ENCODE measurements around the gene PDCD1LG2. TPM values are rescaled to one million over a fixed set of nuclear protein-coding genes. Genes with fewer than 3 reads are reported as not detected.

Gene PDCD1LG2
- total RNA-seq, 1 donor from 2014 or later, result not detected

DNA sequence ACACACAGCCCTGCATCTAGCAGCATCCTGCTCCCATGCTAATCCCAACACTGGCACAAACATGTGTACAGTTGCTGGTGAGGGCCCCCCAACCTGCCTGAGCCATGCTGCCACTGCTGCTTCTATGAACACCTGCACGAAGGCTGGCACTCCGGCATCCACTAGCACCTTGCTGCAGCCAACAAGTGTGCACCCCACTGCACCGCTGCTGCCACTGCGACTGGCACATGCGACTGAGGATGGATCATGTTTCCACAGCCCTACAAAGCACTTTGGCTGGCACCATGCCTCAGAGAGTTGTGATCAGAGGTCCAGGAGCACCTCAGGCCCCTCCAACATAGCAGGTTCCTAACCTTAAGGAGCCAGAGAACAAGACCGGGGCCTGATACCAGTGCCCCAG, 7.8 kb upstream of the PDCD1LG2 start:
- Mint-ChIP-seq H3K36me3 (ENCODE audit: low read depth, unreplicated experiment) (no peaks in the 10 kb centered on the region), H3K4me1 (ENCODE audit: unreplicated experiment) (peaks cover 45% of the 10 kb centered on the region), H3K27me3 (ENCODE audit: unreplicated experiment) (peaks cover 7% of the 10 kb centered on the region), H3K4me3 (ENCODE audit: unreplicated experiment) (no peak overlapping the region), H3K9me3 (ENCODE audit: unreplicated experiment) (no peaks in the 10 kb centered on the region), H3K27ac (ENCODE audit: unreplicated experiment) (no peak overlapping the region)
- TF ChIP-seq, protein P1, sequence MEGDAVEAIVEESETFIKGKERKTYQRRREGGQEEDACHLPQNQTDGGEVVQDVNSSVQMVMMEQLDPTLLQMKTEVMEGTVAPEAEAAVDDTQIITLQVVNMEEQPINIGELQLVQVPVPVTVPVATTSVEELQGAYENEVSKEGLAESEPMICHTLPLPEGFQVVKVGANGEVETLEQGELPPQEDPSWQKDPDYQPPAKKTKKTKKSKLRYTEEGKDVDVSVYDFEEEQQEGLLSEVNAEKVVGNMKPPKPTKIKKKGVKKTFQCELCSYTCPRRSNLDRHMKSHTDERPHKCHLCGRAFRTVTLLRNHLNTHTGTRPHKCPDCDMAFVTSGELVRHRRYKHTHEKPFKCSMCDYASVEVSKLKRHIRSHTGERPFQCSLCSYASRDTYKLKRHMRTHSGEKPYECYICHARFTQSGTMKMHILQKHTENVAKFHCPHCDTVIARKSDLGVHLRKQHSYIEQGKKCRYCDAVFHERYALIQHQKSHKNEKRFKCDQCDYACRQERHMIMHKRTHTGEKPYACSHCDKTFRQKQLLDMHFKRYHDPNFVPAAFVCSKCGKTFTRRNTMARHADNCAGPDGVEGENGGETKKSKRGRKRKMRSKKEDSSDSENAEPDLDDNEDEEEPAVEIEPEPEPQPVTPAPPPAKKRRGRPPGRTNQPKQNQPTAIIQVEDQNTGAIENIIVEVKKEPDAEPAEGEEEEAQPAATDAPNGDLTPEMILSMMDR (IDR thresholded peaks at IDR 0.05; ENCODE audit: unreplicated experiment), result no peak
- no peak for DNase-seq (ENCODE audit: low spot score)

DNA sequence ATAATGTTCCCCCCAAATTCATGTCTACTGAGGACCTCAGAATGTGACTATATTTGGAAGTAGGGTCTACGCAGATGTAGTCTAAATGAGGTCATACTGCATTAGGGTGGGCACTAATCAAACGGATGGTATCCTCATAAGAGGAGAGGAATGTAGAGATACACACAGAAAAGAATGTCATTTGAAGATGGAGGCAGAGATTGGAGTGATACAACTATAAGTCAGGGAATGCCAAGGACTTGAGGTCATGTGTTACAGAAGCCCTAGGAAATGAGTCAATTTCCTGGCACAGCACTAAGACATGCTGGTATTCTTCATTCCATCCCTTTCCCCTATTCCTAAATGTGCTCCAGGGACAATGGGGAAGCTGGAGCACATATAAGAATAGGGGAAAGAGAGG, 758 bp upstream of the PDCD1LG2 start:
- H3K9me3 Mint-ChIP-seq (ENCODE audit: unreplicated experiment), result no peaks in the 10 kb centered on the region
- H3K27me3 Mint-ChIP-seq (ENCODE audit: unreplicated experiment), result peaks cover 2% of the 10 kb centered on the region
- H3K36me3 Mint-ChIP-seq (ENCODE audit: low read depth, unreplicated experiment), result no peaks in the 10 kb centered on the region
- DNase-seq (ENCODE audit: low spot score), result no peak
- peaks cover 45% of the 10 kb centered on the region for H3K4me1 Mint-ChIP-seq (ENCODE audit: unreplicated experiment)
- TF ChIP-seq, protein P1 (IDR thresholded peaks at IDR 0.05; ENCODE audit: unreplicated experiment), result no peak
- no peak overlapping the region for H3K4me3 Mint-ChIP-seq (ENCODE audit: unreplicated experiment)
- peak overlapping the region; percentile 4 for H3K27ac Mint-ChIP-seq (ENCODE audit: unreplicated experiment)

GRCh38 chr9:5510989-5511388, 658 bp downstream of the PDCD1LG2 start:
- peaks cover 45% of the 10 kb centered on the region for H3K4me1 Mint-ChIP-seq (ENCODE audit: unreplicated experiment)

GRCh38 chr9:5511476-5511875, 1.1 kb downstream of the PDCD1LG2 start:
- TF ChIP-seq, protein P1 (IDR thresholded peaks at IDR 0.05; ENCODE audit: unreplicated experiment), result no peak
- Mint-ChIP-seq H3K27ac (ENCODE audit: unreplicated experiment) (no peak overlapping the region), H3K27me3 (ENCODE audit: unreplicated experiment) (peaks cover 2% of the 10 kb centered on the region), H3K36me3 (ENCODE audit: low read depth, unreplicated experiment) (no peaks in the 10 kb centered on the region), H3K4me3 (ENCODE audit: unreplicated experiment) (no peak overlapping the region), H3K9me3 (ENCODE audit: unreplicated experiment) (no peaks in the 10 kb centered on the region), H3K4me1 (ENCODE audit: unreplicated experiment) (peaks cover 45% of the 10 kb centered on the region)
- no peak for DNase-seq (ENCODE audit: low spot score)

More at GRCh38 chr9:5510989-5511388, 658 bp downstream of the PDCD1LG2 start:
- Mint-ChIP-seq H3K27me3 (ENCODE audit: unreplicated experiment) (peaks cover 2% of the 10 kb centered on the region), H3K36me3 (ENCODE audit: low read depth, unreplicated experiment) (no peaks in the 10 kb centered on the region), H3K4me3 (ENCODE audit: unreplicated experiment) (no peak overlapping the region), H3K27ac (ENCODE audit: unreplicated experiment) (no peak overlapping the region), H3K9me3 (ENCODE audit: unreplicated experiment) (no peaks in the 10 kb centered on the region)
- DNase-seq (ENCODE audit: low spot score), result no peak
- TF ChIP-seq, protein P1 (IDR thresholded peaks at IDR 0.05; ENCODE audit: unreplicated experiment), result no peak

GRCh38 chr9:5511935-5512580, 1.7 kb downstream of the PDCD1LG2 start:
- H3K36me3 Mint-ChIP-seq (ENCODE audit: low read depth, unreplicated experiment), result no peaks in the 10 kb centered on the region
- no peaks in the 10 kb centered on the region for H3K9me3 Mint-ChIP-seq (ENCODE audit: unreplicated experiment)
- peaks cover 45% of the 10 kb centered on the region for H3K4me1 Mint-ChIP-seq (ENCODE audit: unreplicated experiment)
- H3K4me3 Mint-ChIP-seq (ENCODE audit: unreplicated experiment), result no peak overlapping the region
- no peak for DNase-seq (ENCODE audit: low spot score)
- TF ChIP-seq, protein P1 (IDR thresholded peaks at IDR 0.05; ENCODE audit: unreplicated experiment), result no peak
- H3K27ac Mint-ChIP-seq (ENCODE audit: unreplicated experiment), result no peak overlapping the region
- H3K27me3 Mint-ChIP-seq (ENCODE audit: unreplicated experiment), result peaks cover 2% of the 10 kb centered on the region
